Fibroblast of gingiva (primary cell): ENCODE measurements around the gene ELL.

Source experiments
- DNase-seq: peaks from one replicate; pipeline ENCODE4 v3.0.0-alpha.2; 2011; ENCODE audit warnings: low read depth

The ELL gene

GRCh38 chr19:18445262-18445948 lies 76.5 kb downstream of the ELL start:
- no peak for DNase-seq

- no peak for DNase-seq
These were observed 77.4 kb downstream of the ELL start for GRCh38 chr19:18444513-18444912.

- DNase-seq = no peak
These were observed 78.0 kb downstream of the ELL start for GRCh38 chr19:18443831-18444230.

GRCh38 chr19:18443406-18443805 lies 78.5 kb downstream of the ELL start:
- no peak for DNase-seq

- DNase-seq = no peak
These were observed 78.9 kb downstream of the ELL start for GRCh38 chr19:18442941-18443340.

- no peak for DNase-seq
These were observed 79.8 kb downstream of the ELL start for GRCh38 chr19:18441804-18442788.

- no peak for DNase-seq
These were observed 80.7 kb downstream of the ELL start for GRCh38 chr19:18440936-18441803.

- no peak for DNase-seq
These were observed 81.4 kb downstream of the ELL start for GRCh38 chr19:18440415-18440877.

GRCh38 chr19:18439910-18440237 lies 82.0 kb downstream of the ELL start:
- no peak for DNase-seq

GRCh38 chr19:18439025-18439909 lies 82.6 kb downstream of the ELL start:
- DNase-seq = peak; percentile 61

- DNase-seq = no peak
These were observed 83.4 kb downstream of the ELL start for GRCh38 chr19:18438331-18439024.

- DNase-seq = no peak
These were observed 84.2 kb downstream of the ELL start, which contains the start of gene ISYNA1 for GRCh38 chr19:18437491-18438330. ISYNA1 (minus strand) TSS chr19:18438133; CDS start chr19:18437979, 154 bp downstream.

- DNase-seq = peak; percentile 62
These were observed 85.0 kb downstream of the ELL start for GRCh38 chr19:18436671-18437490.

GRCh38 chr19:18435842-18436670 lies 85.8 kb downstream of the ELL start:
- no peak for DNase-seq

- DNase-seq = no peak
These were observed 86.6 kb downstream of the ELL start for GRCh38 chr19:18435178-18435841.

- DNase-seq = no peak
These were observed 87.3 kb downstream of the ELL start for GRCh38 chr19:18434411-18435175.
